Measurements from ENCODE around the gene ODAD3. TPM values are rescaled to one million over a fixed set of nuclear protein-coding genes. Genes with fewer than 3 reads are reported as not detected.

ODAD3 gene
- total RNA-seq, 1 donor from 2014 or later: 0.47 TPM

DNA sequence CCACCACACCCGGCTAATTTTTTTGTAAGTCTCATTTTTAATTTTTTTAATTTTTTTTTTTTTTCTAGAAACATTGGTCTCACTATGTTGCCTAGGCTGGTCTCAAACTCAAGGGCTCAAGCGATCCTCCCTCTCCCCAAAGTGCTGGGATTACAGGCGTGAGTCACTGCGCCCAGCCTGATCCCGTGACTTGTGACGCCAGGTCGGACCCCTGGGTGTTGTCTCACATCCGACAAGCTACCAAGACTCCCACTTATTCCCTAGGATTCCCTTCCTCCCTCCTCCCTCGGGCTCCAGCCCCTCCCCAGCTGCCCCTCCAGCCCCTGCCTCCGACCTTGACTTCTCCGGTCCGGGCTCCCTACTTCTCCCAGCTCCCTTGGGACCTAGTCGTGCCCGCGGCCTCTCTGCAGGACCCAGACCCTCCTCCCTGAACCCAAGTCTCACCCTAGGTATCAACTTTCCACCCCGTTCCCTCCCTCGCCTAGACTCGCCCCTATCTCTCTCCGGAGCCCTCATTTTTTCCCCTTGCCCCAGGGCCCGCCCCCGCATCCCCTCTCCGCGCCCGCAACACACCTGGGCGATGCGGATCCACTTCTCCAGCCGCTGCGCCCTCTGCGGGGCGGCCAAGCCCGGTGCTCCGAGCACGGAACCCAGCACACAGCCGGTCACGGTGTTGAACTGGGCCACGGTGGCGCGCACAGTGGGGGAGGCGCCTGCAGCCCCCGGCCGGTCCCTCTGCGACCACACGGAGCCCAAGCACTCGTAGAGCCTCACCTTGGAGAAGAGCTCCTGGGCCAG lies 28.9 kb downstream of the ODAD3 start:
- TF ChIP-seq CTCF (IDR thresholded peaks at IDR 0.05): peak; percentile 32
- no peak for TF ChIP-seq EZH2phosphoT487 (IDR thresholded peaks at IDR 0.05)
- no peak for TF ChIP-seq EZH2 (IDR thresholded peaks at IDR 0.05)
- no peaks in the 10 kb centered on the region for H3K36me3 Mint-ChIP-seq
- H3K4me3 Mint-ChIP-seq: no peak overlapping the region
- H4K20me1 ChIP-seq (ENCODE audit: low read depth): no peaks in the 10 kb centered on the region
- H3K27ac ChIP-seq: no peak overlapping the region
- no peaks in the 10 kb centered on the region for H3K9me3 Mint-ChIP-seq
- peaks cover 10% of the 10 kb centered on the region for H3K4me1 Mint-ChIP-seq
- no peaks in the 10 kb centered on the region for H3K79me2 ChIP-seq (ENCODE audit: low read depth)
- no peak overlapping the region for H3K4me2 ChIP-seq
- H3F3A ChIP-seq (ENCODE audit: low read depth): no peaks in the 10 kb centered on the region
- H3K27me3 Mint-ChIP-seq (ENCODE audit: insufficient read depth, low read depth): peaks cover 17% of the 10 kb centered on the region
- no peak overlapping the region for H2AFZ ChIP-seq (replicated peaks)
- DNase-seq (ENCODE audit: low spot score): peak; percentile 46
- H3K36me3 ChIP-seq: no peaks in the 10 kb centered on the region
- no peaks in the 10 kb centered on the region for H3K27me3 ChIP-seq
- no peaks in the 10 kb centered on the region for H3K9me3 ChIP-seq (ENCODE audit: low read depth)
- H3K9ac ChIP-seq: no peak overlapping the region
- H3K27ac Mint-ChIP-seq: no peak overlapping the region
- no peak overlapping the region for H3K4me3 ChIP-seq
- H3K4me1 ChIP-seq: no peaks in the 10 kb centered on the region

- H3K36me3 ChIP-seq: no peaks in the 10 kb centered on the region
- Mint-ChIP-seq H3K9me3 (no peaks in the 10 kb centered on the region), H3K27me3 (ENCODE audit: insufficient read depth, low read depth) (peaks cover 20% of the 10 kb centered on the region), H3K4me1 (peaks cover 10% of the 10 kb centered on the region), H3K36me3 (no peaks in the 10 kb centered on the region), H3K4me3 (peak overlapping the region; percentile 24), H3K27ac (peak overlapping the region; percentile 34)
- H3K4me2 ChIP-seq: no peak overlapping the region
- no peaks in the 10 kb centered on the region for H3F3A ChIP-seq (ENCODE audit: low read depth)
- H3K4me1 ChIP-seq: no peaks in the 10 kb centered on the region
- no peak for DNase-seq (ENCODE audit: low spot score)
- no peaks in the 10 kb centered on the region for H3K9me3 ChIP-seq (ENCODE audit: low read depth)
- no peaks in the 10 kb centered on the region for H4K20me1 ChIP-seq (ENCODE audit: low read depth)
- H2AFZ ChIP-seq (replicated peaks): no peak overlapping the region
- TF ChIP-seq CTCF (IDR thresholded peaks at IDR 0.05) (no peak), EZH2 (IDR thresholded peaks at IDR 0.05) (no peak), EZH2phosphoT487 (IDR thresholded peaks at IDR 0.05) (no peak)
- no peaks in the 10 kb centered on the region for H3K27me3 ChIP-seq
- H3K4me3 ChIP-seq: no peak overlapping the region
- no peaks in the 10 kb centered on the region for H3K79me2 ChIP-seq (ENCODE audit: low read depth)
- H3K9ac ChIP-seq: peak overlapping the region; percentile 34
- no peak overlapping the region for H3K27ac ChIP-seq
These were observed 30.2 kb downstream of the ODAD3 start for GRCh38 chr19:11404588-11405222.

- no peak overlapping the region for H3K4me2 ChIP-seq
- Mint-ChIP-seq H3K4me1 (peaks cover 10% of the 10 kb centered on the region), H3K36me3 (no peaks in the 10 kb centered on the region), H3K27ac (no peak overlapping the region), H3K27me3 (ENCODE audit: insufficient read depth, low read depth) (peaks cover 16% of the 10 kb centered on the region), H3K4me3 (no peak overlapping the region), H3K9me3 (no peaks in the 10 kb centered on the region)
- no peaks in the 10 kb centered on the region for H3K79me2 ChIP-seq (ENCODE audit: low read depth)
- H2AFZ ChIP-seq (replicated peaks): no peak overlapping the region
- no peak overlapping the region for H3K27ac ChIP-seq
- no peaks in the 10 kb centered on the region for H3K4me1 ChIP-seq
- H3K36me3 ChIP-seq: no peaks in the 10 kb centered on the region
- H3F3A ChIP-seq (ENCODE audit: low read depth): no peaks in the 10 kb centered on the region
- H3K4me3 ChIP-seq: no peak overlapping the region
- no peaks in the 10 kb centered on the region for H4K20me1 ChIP-seq (ENCODE audit: low read depth)
- no peak for TF ChIP-seq CTCF (IDR thresholded peaks at IDR 0.05)
- no peak for TF ChIP-seq EZH2 (IDR thresholded peaks at IDR 0.05)
- no peak for TF ChIP-seq EZH2phosphoT487 (IDR thresholded peaks at IDR 0.05)
- H3K9ac ChIP-seq: no peak overlapping the region
- DNase-seq (ENCODE audit: low spot score): no peak
- no peaks in the 10 kb centered on the region for H3K27me3 ChIP-seq
- no peaks in the 10 kb centered on the region for H3K9me3 ChIP-seq (ENCODE audit: low read depth)
These were observed 32.9 kb downstream of the ODAD3 start for GRCh38 chr19:11401808-11402543.

Data from neural progenitor cell (in vitro differentiated cells).